K562 (cell line): ENCODE data around the gene MAPK13. TPM values are rescaled to one million over a fixed set of nuclear protein-coding genes. Genes with fewer than 3 reads are reported as not detected.

ENCODE experiments used
- ATAC-seq: fragments of 200-7000 bp; cut with Tn5 transposase; 3 replicates; pipeline ENCODE4 v1.9.1; 2020; ENCODE audit warnings: moderate library complexity
- BruUV-seq: library from RNA; stranded (reverse); fragments of 400-500 nt; replicated peaks from 2 replicates; lab custom pipeline; 2021; lab: Mats Ljungman, UMichigan
- CTCF ChIA-PET: fragments of 300-600 bp; formaldehyde crosslinking; extraction: SDS; loops from one replicate; lab custom pipeline; 2021; ENCODE audit warnings: low intra/inter-chr PET ratio; lab: Yijun Ruan, JAX
- POLR2A ChIA-PET: fragments of 300-600, 350-650 bp; sonication (Branson Sonifier 250); formaldehyde crosslinking; extraction: SDS; loops from one replicate; lab custom pipeline; 2021; ENCODE audit warnings: antibody characterized with exemption, inconsistent platforms; lab: Yijun Ruan, JAX
- DNase-seq, 4 experiments: peaks; one replicate each; pipeline versions ENCODE4 v3.0.0 to v3.0.0-alpha.2; 2011 to 2018; ENCODE audit warnings: low spot score in 3 of 4, mixed read lengths in 3 of 4; ENCODE audit errors: extremely low read depth in 1 of 4
- FAIRE-seq: peaks from 2 replicates; lab custom pipeline; 2011; peaks lifted over from hg19 to GRCh38; lab: Jason Lieb, UNC
- H2AFZ ChIP-seq: 2 replicates; pipeline ENCODE4 v1.6.0; 2011; ENCODE audit warnings: low read depth, low read length, control low read depth, inconsistent platforms
- H3K27ac ChIP-seq: fragments of 200-600 bp; 3 replicates; pipeline ENCODE4 v1.8.0; 2011; ENCODE audit warnings: low read depth, mild to moderate bottlenecking, control low read depth, inconsistent platforms, low read length, moderate library complexity, mixed read lengths; ENCODE audit errors: extremely low read depth
- H3K27me3 ChIP-seq, 2 experiments: fragments of 300-600 bp in 1 of 2; 2 replicates in 1 of 2; 3 replicates in 1 of 2; pipeline versions ENCODE4 v1.6.0 to v1.8.0; 2011; ENCODE audit warnings: inconsistent platforms in 2 of 2, low read length in 2 of 2, mild to moderate bottlenecking in 1 of 2, mixed read lengths in 1 of 2, moderate library complexity in 1 of 2; ENCODE audit not compliant: control insufficient read depth in 2 of 2, insufficient read depth in 2 of 2
- H3K36me3 ChIP-seq: fragments of 300-600 bp; 3 replicates; pipeline ENCODE4 v1.8.0; 2011; ENCODE audit warnings: mild to moderate bottlenecking, low read length, inconsistent platforms; ENCODE audit not compliant: control insufficient read depth, insufficient read depth
- H3K4me1 ChIP-seq, 2 experiments: fragments of 200-600 bp in 1 of 2; replicated peaks in 1 of 2; 2 replicates in 1 of 2; 3 replicates in 1 of 2; pipeline versions ENCODE4 v1.5.1 to v1.8.0; 2011; ENCODE audit warnings: inconsistent platforms in 2 of 2, low read length in 2 of 2, mild to moderate bottlenecking in 1 of 2, mixed read lengths in 1 of 2, moderate library complexity in 1 of 2; ENCODE audit not compliant: control insufficient read depth in 2 of 2, insufficient read depth in 2 of 2
- H3K4me2 ChIP-seq: 2 replicates; pipeline ENCODE4 v1.6.1; 2011; ENCODE audit warnings: low read length, control low read depth, inconsistent platforms, mixed read lengths; ENCODE audit not compliant: insufficient read depth
- H3K4me3 ChIP-seq: fragments of 200-600 bp; sonication (generic), shearing (Covaris generic); 2 replicates; pipeline ENCODE4 v1.5.1; 2016; ENCODE audit warnings: control low read depth, inconsistent platforms
- H3K79me2 ChIP-seq: fragments of 200-600 bp; 3 replicates; pipeline ENCODE4 v1.8.0; 2011; ENCODE audit warnings: low read length, inconsistent platforms; ENCODE audit not compliant: control insufficient read depth, insufficient read depth
- H3K9ac ChIP-seq, 2 experiments: 2 replicates each; pipeline versions ENCODE4 v1.6.0 to v1.6.1; 2011; ENCODE audit warnings: low read depth in 2 of 2, low read length in 2 of 2, control low read depth in 1 of 2, inconsistent platforms in 1 of 2, mild to moderate bottlenecking in 1 of 2, mixed read lengths in 1 of 2; ENCODE audit not compliant: insufficient read depth in 1 of 2
- H3K9me1 ChIP-seq: one replicate; pipeline ENCODE4 v1.6.0; 2011; ENCODE audit warnings: inconsistent platforms, mild to moderate bottlenecking, low read length, moderate library complexity; ENCODE audit not compliant: control insufficient read depth, insufficient read depth
- H3K9me3 ChIP-seq: replicated peaks from 2 replicates; pipeline ENCODE4 v1.5.1; 2011; ENCODE audit warnings: low read depth, low read length, inconsistent platforms; ENCODE audit not compliant: control insufficient read depth, insufficient read depth
- H4K20me1 ChIP-seq: replicated peaks from 2 replicates; pipeline ENCODE4 v1.6.1; 2011; ENCODE audit warnings: low read length, inconsistent platforms, mixed read lengths; ENCODE audit not compliant: control insufficient read depth, insufficient read depth
- BRF1 ChIP-seq: IDR thresholded peaks from 3 replicates; pipeline ENCODE4 v1.6.1; 2011; ENCODE audit warnings: borderline replicate concordance, mild to moderate bottlenecking; ENCODE audit not compliant: insufficient read length; ENCODE audit errors: extremely low read depth
- FOXP1 ChIP-seq: sonication (generic); formaldehyde crosslinking; IDR thresholded peaks from 2 replicates; pipeline ENCODE4 v1.8.0; 2022; ENCODE audit warnings: mild to moderate bottlenecking, missing genetic modification reagents
- HDAC1 ChIP-seq, 2 experiments: fragments of 450-650 bp; IDR thresholded peaks; 2 replicates each; pipeline ENCODE4 v1.6.1; 2016 to 2017; ENCODE audit warnings: inconsistent platforms in 1 of 2, mild to moderate bottlenecking in 1 of 2, moderate library complexity in 1 of 2
- PHB ChIP-seq: fragments of 250-450 bp; sonication (Bioruptor Pico); IDR thresholded peaks from 2 replicates; pipeline ENCODE4 v1.5.0; 2021
- RBM25 ChIP-seq: fragments of 200-400 bp; formaldehyde crosslinking; IDR thresholded peaks from 2 replicates; pipeline ENCODE4 v1.6.1; 2018; ENCODE audit warnings: low read length, low read depth, moderate library complexity; ENCODE audit not compliant: severe bottlenecking
- THRB ChIP-seq: fragments of 450-650 bp; formaldehyde crosslinking; conservative IDR thresholded peaks from 2 replicates; pipeline ENCODE4 v1.4.0; 2022; ENCODE audit warnings: mild to moderate bottlenecking, missing genetic modification characterization
- ZNF121 ChIP-seq: sonication (generic); formaldehyde crosslinking; conservative IDR thresholded peaks from 2 replicates; pipeline ENCODE4 v1.8.0; 2022; ENCODE audit warnings: missing genetic modification reagents
- ZNF512 ChIP-seq: IDR thresholded peaks from 2 replicates; pipeline ENCODE4 v1.6.1; 2016; ENCODE audit warnings: missing genetic modification characterization, missing compliant biosample characterization
- ZNF589 ChIP-seq: fragments of 200-800 bp; sonication (Bioruptor generic); IDR thresholded peaks from 2 replicates; pipeline ENCODE4 v1.6.1; 2016; ENCODE audit warnings: low read depth, missing genetic modification characterization, missing compliant biosample characterization
- WGBS: fragments of 100-300 bp; shearing (Covaris generic); methylation state at CpG from one replicate; pipeline ENCODE4 v1.1.6; 2016; ENCODE audit warnings: low coverage, mixed read lengths; ENCODE audit not compliant: insufficient coverage; ENCODE audit errors: missing lambda C conversion rate; 5-methylcytosine and 5-hydroxymethylcytosine counted together
- in situ Hi-C: fragments of 300-500 bp; cut with MboI; formaldehyde crosslinking; loops from 4 replicates; pipeline ENCODE4 v1.15.0; 2018; ENCODE audit warnings: inconsistent platforms, mixed read lengths
- intact Hi-C: fragments of 100-400 bp; cut with micrococcal nuclease; formaldehyde crosslinking; loops from 2 replicates; pipeline ENCODE4 v1.14.2; 2022
- polyA plus RNA-seq, 8 experiments: library from polyadenylated mRNA; depleted of rRNA in 4 of 8; stranded (reverse) in 5 of 8; unstranded in 3 of 8; fragments of >200 nt; fragmentation: Nextera tagmentation in 2 of 8; fragmentation: Illumina TruSeq in 1 of 8; extraction: Ambion mirVana in 2 of 8; extraction: Trizol in 1 of 8; gene quantifications; 2 replicates each; pipeline versions ENCODE4 v1.2.1 to v1.2.3, GENCODE V29; 2011 to 2014; ENCODE audit warnings: inconsistent platforms in 1 of 8, missing spikeins in 1 of 8
- total RNA-seq, 7 experiments: library from RNA; depleted of rRNA in 6 of 7; stranded (reverse); fragments of >200 nt in 6 of 7; fragmentation: Illumina TruSeq in 2 of 7; extraction: Trizol in 2 of 7; gene quantifications; 2 replicates each; pipeline versions ENCODE4 v1.2.1 to v1.2.3, GENCODE V29; 2011 to 2021; ENCODE audit warnings: low replicate concordance in 1 of 7
- TF ChIP-seq, protein P1 (sequence below): fragments of 450-650 bp; formaldehyde crosslinking; IDR thresholded peaks from 2 replicates; pipeline ENCODE4 v1.4.0; 2020; ENCODE audit warnings: mild to moderate bottlenecking, mixed read lengths

Gene MAPK13
- total and polyA plus RNA-seq, 9 of the 15 experiments (the other 6 are each of a cell fraction or from before 2014, with no cell fraction given) = 0.03 to 2.3 (median 0.48) TPM; not detected in 1

- TF ChIP-seq, protein P1, sequence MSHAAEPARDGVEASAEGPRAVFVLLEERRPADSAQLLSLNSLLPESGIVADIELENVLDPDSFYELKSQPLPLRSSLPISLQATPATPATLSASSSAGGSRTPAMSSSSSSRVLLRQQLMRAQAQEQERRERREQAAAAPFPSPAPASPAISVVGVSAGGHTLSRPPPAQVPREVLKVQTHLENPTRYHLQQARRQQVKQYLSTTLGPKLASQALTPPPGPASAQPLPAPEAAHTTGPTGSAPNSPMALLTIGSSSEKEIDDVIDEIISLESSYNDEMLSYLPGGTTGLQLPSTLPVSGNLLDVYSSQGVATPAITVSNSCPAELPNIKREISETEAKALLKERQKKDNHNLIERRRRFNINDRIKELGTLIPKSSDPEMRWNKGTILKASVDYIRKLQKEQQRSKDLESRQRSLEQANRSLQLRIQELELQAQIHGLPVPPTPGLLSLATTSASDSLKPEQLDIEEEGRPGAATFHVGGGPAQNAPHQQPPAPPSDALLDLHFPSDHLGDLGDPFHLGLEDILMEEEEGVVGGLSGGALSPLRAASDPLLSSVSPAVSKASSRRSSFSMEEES (CRISPR knock-in tag) = no peak
- no peak for TF ChIP-seq ZNF121
- 0 out of 2 replicates have a peak, but pooled peaks have one; percentile 36 for TF ChIP-seq FOXP1 (CRISPR knock-in tag)
These were observed 9.1 kb upstream of the MAPK13 start (continued) for GRCh38 chr6:36120979-36121786.

DNA sequence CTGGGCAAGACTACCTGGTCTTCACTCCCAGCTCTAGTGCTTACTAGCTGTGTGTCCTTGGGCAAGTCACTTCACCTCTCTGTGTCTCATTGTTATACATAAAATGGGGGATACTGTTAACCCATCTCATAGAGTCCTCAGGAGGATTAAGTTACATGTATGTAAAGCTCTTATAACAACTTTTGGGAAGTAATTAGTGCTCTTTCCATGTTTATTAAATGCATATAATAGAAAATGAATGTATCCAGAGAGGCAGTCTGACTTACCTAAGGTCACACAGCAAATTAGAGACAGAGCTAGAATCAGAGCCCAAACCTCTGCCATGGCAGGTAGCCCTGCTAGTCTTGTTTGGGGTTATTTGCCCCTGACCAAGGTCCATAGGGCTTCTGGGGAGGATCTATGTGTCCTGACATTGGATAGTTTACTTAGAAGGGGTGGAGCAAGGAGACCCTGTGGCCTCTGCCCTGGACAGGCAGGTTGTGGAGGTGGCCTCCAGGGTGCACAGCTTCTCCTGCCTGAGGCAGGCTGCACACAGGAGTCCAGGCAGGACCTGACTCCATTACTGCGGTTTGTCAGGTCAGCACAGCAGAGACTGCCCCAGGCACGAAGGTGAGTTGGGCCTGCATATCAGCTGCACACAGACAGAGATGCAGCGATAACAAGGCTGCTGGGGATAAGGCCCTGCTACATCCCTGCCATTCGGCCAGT, 8.4 kb upstream of the MAPK13 start:
- H3K9me3 ChIP-seq = no peaks in the 10 kb centered on the region
- no TSS peak for BruUV-seq
- no peak overlapping the region for H2AFZ ChIP-seq
- H4K20me1 ChIP-seq = no peaks in the 10 kb centered on the region
- peak overlapping the region; percentile 58; the same call in 1 of the 3 replicates for H3K27ac ChIP-seq
- peaks cover 3% of the 10 kb centered on the region for H3K9me1 ChIP-seq
- no peaks in the 10 kb centered on the region for H3K36me3 ChIP-seq
- H3K27me3 ChIP-seq = no peaks in the 10 kb centered on the region
- peaks cover 64 to 71% of the 10 kb centered on the region in 2 experiments for H3K4me1 ChIP-seq
- POLR2A ChIA-PET = interaction anchor here (0.7 to 1.5 kb wide), 5 partner anchors 9 to 243 kb away, joined by 3 to 5 read pairs (median 3); no protein-coding TSS in a partner anchor
- FAIRE-seq (peak; percentile 37), ATAC-seq (peak; percentile 8), DNase-seq (peak in 3 of 4 experiments; percentile 53 to 77 (median 57))
- H3K9ac ChIP-seq = peak overlapping the region in 1 of 2 experiments; percentile 79; a peak in 2 of 4 replicates
- no peak overlapping the region for H3K4me3 ChIP-seq
- no peaks in the 10 kb centered on the region for H3K79me2 ChIP-seq
- in situ Hi-C loops = no loop called here
- WGBS = 2% methylated on average over 4 of the region's 4 CpGs
- intact Hi-C loops = loop anchor here (2.0 kb wide), 2 partner anchors 75 to 239 kb away; partner anchors contain the start of gene BRPF3
- H3K4me2 ChIP-seq = peak overlapping the region; percentile 33; the same call in 1 of the 2 replicates
- CTCF ChIA-PET = no interaction called here
- TF ChIP-seq THRB (CRISPR knock-in tag) (no peak), PHB (no peak), ZNF589 (no peak), BRF1 (no peak), ZNF512 (no peak), RBM25 (peak; percentile 98), HDAC1 (IDR thresholded peaks at IDR 0.05) (peak in 1 of 2 experiments; percentile 33; a peak in 1 of 4 replicates)
